Kidney epithelial cell (primary cell): Measurements from ENCODE around the gene ALPK1. TPM values are rescaled to one million over a fixed set of nuclear protein-coding genes. Genes with fewer than 3 reads are reported as not detected.

Experiments
- DNase-seq: peaks from one replicate; pipeline ENCODE4 v3.0.0-alpha.2; 2010; ENCODE audit warnings: low read depth
- H3K27me3 ChIP-seq: 2 replicates; pipeline ENCODE4 v1.6.0; 2011; ENCODE audit warnings: low read length; ENCODE audit not compliant: control insufficient read depth, insufficient read depth
- H3K36me3 ChIP-seq: 2 replicates; pipeline ENCODE4 v1.5.1; 2011; ENCODE audit warnings: low read length; ENCODE audit not compliant: control insufficient read depth, insufficient read depth
- H3K4me3 ChIP-seq: 2 replicates; pipeline ENCODE4 v1.5.1; 2011; ENCODE audit warnings: low read depth, mild to moderate bottlenecking, control low read depth, low read length
- total RNA-seq: library from RNA; depleted of rRNA; stranded (reverse); fragments of >200 nt; gene quantifications from 2 replicates; pipeline ENCODE4 v1.2.3, GENCODE V29; 2015
- TF ChIP-seq, protein P1 (sequence below): IDR thresholded peaks from 2 replicates; pipeline ENCODE4 v1.5.1; 2011; ENCODE audit warnings: mild to moderate bottlenecking, moderate library complexity, low read length, control low read depth, inconsistent platforms; ENCODE audit not compliant: insufficient read depth, poor library complexity, severe bottlenecking

Gene ALPK1
- total RNA-seq, 1 donor from 2014 or later = 12.5 TPM

GRCh38 chr4:112266823-112267222 is 30.3 kb upstream of the ALPK1 start:
- Histone ChIP-seq H3K27me3 (no peaks in the 10 kb centered on the region), H3K36me3 (no peaks in the 10 kb centered on the region), H3K4me3 (no peak overlapping the region)
- TF ChIP-seq, protein P1, sequence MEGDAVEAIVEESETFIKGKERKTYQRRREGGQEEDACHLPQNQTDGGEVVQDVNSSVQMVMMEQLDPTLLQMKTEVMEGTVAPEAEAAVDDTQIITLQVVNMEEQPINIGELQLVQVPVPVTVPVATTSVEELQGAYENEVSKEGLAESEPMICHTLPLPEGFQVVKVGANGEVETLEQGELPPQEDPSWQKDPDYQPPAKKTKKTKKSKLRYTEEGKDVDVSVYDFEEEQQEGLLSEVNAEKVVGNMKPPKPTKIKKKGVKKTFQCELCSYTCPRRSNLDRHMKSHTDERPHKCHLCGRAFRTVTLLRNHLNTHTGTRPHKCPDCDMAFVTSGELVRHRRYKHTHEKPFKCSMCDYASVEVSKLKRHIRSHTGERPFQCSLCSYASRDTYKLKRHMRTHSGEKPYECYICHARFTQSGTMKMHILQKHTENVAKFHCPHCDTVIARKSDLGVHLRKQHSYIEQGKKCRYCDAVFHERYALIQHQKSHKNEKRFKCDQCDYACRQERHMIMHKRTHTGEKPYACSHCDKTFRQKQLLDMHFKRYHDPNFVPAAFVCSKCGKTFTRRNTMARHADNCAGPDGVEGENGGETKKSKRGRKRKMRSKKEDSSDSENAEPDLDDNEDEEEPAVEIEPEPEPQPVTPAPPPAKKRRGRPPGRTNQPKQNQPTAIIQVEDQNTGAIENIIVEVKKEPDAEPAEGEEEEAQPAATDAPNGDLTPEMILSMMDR = peak; percentile 43
- no peak for DNase-seq

DNA sequence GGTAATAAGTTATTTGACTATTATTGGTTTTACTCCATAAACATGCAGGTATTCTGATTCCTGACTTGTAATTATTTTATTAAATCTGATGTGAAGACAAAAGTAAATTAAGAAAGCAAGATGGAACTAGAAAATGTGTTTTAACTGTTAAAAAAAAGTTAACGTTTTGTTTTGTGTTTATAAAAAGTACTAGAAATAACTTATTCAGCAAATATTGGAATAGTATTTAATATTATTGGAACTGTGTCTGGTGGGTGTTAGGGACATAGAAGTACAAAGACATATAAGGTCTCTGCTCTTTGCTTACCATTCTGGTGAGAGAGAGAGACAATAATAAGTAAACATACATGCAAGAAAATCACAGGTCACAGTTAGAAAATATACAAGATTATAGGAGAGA is 27.1 kb upstream of the ALPK1 start:
- TF ChIP-seq, protein P1 = no peak
- no peak overlapping the region for H3K4me3 ChIP-seq
- H3K36me3 ChIP-seq = no peaks in the 10 kb centered on the region
- DNase-seq = no peak
- H3K27me3 ChIP-seq = no peaks in the 10 kb centered on the region

- no peak for DNase-seq
- Histone ChIP-seq H3K4me3 (no peak overlapping the region), H3K36me3 (no peaks in the 10 kb centered on the region), H3K27me3 (no peaks in the 10 kb centered on the region)
- TF ChIP-seq, protein P1 = no peak
Observed at GRCh38 chr4:112270640-112271421, 26.3 kb upstream of the ALPK1 start.

- TF ChIP-seq, protein P1 = no peak
- no peak for DNase-seq
- Histone ChIP-seq H3K27me3 (no peaks in the 10 kb centered on the region), H3K4me3 (no peak overlapping the region), H3K36me3 (no peaks in the 10 kb centered on the region)
Observed at GRCh38 chr4:112272292-112272691, 24.9 kb upstream of the ALPK1 start.

DNA sequence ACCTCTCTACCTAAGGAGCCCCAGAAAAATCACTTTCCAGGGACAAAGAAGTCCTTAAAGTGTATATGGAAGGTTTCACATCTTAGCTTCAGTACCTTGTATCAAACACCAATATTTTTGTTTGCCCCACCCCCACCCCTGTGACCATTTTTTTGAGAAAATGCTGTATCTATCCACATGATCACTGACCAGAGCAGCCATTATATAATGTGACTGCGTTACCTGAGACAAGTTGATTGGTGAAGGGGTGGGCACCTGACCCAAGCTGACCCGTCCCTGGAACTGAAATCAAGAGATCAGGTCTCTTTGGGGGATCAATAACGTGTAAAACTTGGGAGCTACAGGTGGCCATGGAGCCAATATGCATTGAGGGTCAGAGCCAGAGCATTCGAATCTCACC is 22.2 kb upstream of the ALPK1 start:
- DNase-seq = no peak
- H3K27me3 ChIP-seq = no peaks in the 10 kb centered on the region
- TF ChIP-seq, protein P1 = no peak
- no peak overlapping the region for H3K4me3 ChIP-seq
- H3K36me3 ChIP-seq = no peaks in the 10 kb centered on the region

GRCh38 chr4:112276113-112276512 is 21.1 kb upstream of the ALPK1 start:
- DNase-seq = no peak
- no peaks in the 10 kb centered on the region for H3K36me3 ChIP-seq

More at GRCh38 chr4:112276113-112276512, 21.1 kb upstream of the ALPK1 start:
- no peaks in the 10 kb centered on the region for H3K27me3 ChIP-seq
- TF ChIP-seq, protein P1 = no peak
- no peak overlapping the region for H3K4me3 ChIP-seq
